Endothelial cell of umbilical vein (primary cell): ENCODE measurements around the gene ALDH1L1. TPM values are rescaled to one million over a fixed set of nuclear protein-coding genes. Genes with fewer than 3 reads are reported as not detected.
A peak's percentile ranks its signal among the peaks of the same experiment; 100 is the strongest.

Experiments
- BruUV-seq: library from RNA; stranded (reverse); fragments of 400-500 nt; replicated peaks from 2 replicates; lab custom pipeline; 2021; lab: Mats Ljungman, UMichigan
- CTCF ChIA-PET: fragments of 300-600, 350-600 bp; sonication (Branson Sonifier 250); formaldehyde crosslinking; loops from one replicate; lab custom pipeline; 2021; ENCODE audit warnings: antibody characterized with exemption, inconsistent platforms; lab: Charles Lee
- POLR2A ChIA-PET: fragments of 300-600, 350-600 bp; sonication (Branson Sonifier 250); formaldehyde crosslinking; loops from one replicate; lab custom pipeline; 2021; ENCODE audit warnings: antibody characterized with exemption, inconsistent platforms; lab: Charles Lee
- DNase-seq: peaks from one replicate; pipeline ENCODE4 v3.0.0-alpha.2; 2011; ENCODE audit warnings: low read depth, low spot score
- FAIRE-seq: peaks from 2 replicates; lab custom pipeline; 2011; peaks lifted over from hg19 to GRCh38; lab: Jason Lieb, UNC
- H2AFZ ChIP-seq: 2 replicates; pipeline ENCODE4 v1.6.0; 2012; ENCODE audit warnings: low read depth, low read length, control low read depth, inconsistent platforms
- H3K27ac ChIP-seq: 2 replicates; pipeline ENCODE4 v1.5.1; 2011; ENCODE audit warnings: low read depth, mild to moderate bottlenecking, control low read depth, low read length, moderate library complexity; ENCODE audit not compliant: insufficient read depth
- H3K27me3 ChIP-seq, 2 experiments: 2 replicates each; pipeline versions ENCODE4 v1.6.0 to v1.6.1; 2011; ENCODE audit warnings: low read length in 2 of 2, mixed read lengths in 1 of 2; ENCODE audit not compliant: control insufficient read depth in 2 of 2, insufficient read depth in 2 of 2
- H3K36me3 ChIP-seq, 2 experiments: 2 replicates in 1 of 2; 3 replicates in 1 of 2; pipeline ENCODE4 v1.5.1; 2011; ENCODE audit warnings: low read length in 2 of 2, mild to moderate bottlenecking in 1 of 2, moderate library complexity in 1 of 2; ENCODE audit not compliant: control insufficient read depth in 2 of 2, insufficient read depth in 2 of 2; ENCODE audit errors: extremely low read depth in 1 of 2
- H3K4me1 ChIP-seq: 3 replicates; pipeline ENCODE4 v1.5.1; 2011; ENCODE audit warnings: mild to moderate bottlenecking, low read length; ENCODE audit not compliant: control insufficient read depth, insufficient read depth; ENCODE audit errors: extremely low read depth
- H3K4me2 ChIP-seq: 2 replicates; pipeline ENCODE4 v1.6.1; 2011; ENCODE audit warnings: low read length, control low read depth, mixed read lengths; ENCODE audit not compliant: insufficient read depth
- H3K4me3 ChIP-seq, 3 experiments: fragments of 200-600 bp in 1 of 3; sonication (generic), shearing (Covaris generic) in 1 of 3; replicated peaks in 1 of 3; 2 replicates each; pipeline ENCODE4 v1.5.1; 2011 to 2016; ENCODE audit warnings: control low read depth in 3 of 3, low read length in 3 of 3, mild to moderate bottlenecking in 2 of 3, inconsistent platforms in 1 of 3, low read depth in 1 of 3, moderate library complexity in 1 of 3; ENCODE audit not compliant: insufficient read depth in 1 of 3
- H3K79me2 ChIP-seq: 2 replicates; pipeline ENCODE4 v1.6.0; 2012; ENCODE audit warnings: low read length, inconsistent platforms; ENCODE audit not compliant: control insufficient read depth, insufficient read depth
- H3K9ac ChIP-seq: replicated peaks from 2 replicates; pipeline ENCODE3; 2011; ENCODE audit warnings: low read length, control low read depth; ENCODE audit not compliant: insufficient read depth; ENCODE audit errors: extremely low read depth
- H3K9me1 ChIP-seq: replicated peaks from 3 replicates; pipeline ENCODE4 v1.6.0; 2011; ENCODE audit warnings: mild to moderate bottlenecking, low read length; ENCODE audit not compliant: control insufficient read depth, insufficient read depth; ENCODE audit errors: extremely low read depth
- H3K9me3 ChIP-seq: replicated peaks from 2 replicates; pipeline ENCODE4 v1.5.1; 2012; ENCODE audit warnings: low read length, inconsistent platforms; ENCODE audit not compliant: control insufficient read depth, insufficient read depth
- H4K20me1 ChIP-seq: replicated peaks from 2 replicates; pipeline ENCODE3; 2011; ENCODE audit warnings: mild to moderate bottlenecking, low read length; ENCODE audit not compliant: control insufficient read depth, insufficient read depth; ENCODE audit errors: extremely low read depth
- EZH2 ChIP-seq: IDR thresholded peaks from 2 replicates; pipeline ENCODE4 v1.6.1; 2012; ENCODE audit warnings: borderline replicate concordance, low read depth, mild to moderate bottlenecking, moderate library complexity, low read length, inconsistent platforms; ENCODE audit not compliant: severe bottlenecking
- FOS ChIP-seq: IDR thresholded peaks from 2 replicates; pipeline ENCODE4 v1.6.1; 2011; ENCODE audit warnings: mild to moderate bottlenecking, low read length, moderate library complexity, borderline replicate concordance; ENCODE audit not compliant: insufficient read depth
- GATA2 ChIP-seq: IDR thresholded peaks from 2 replicates; pipeline ENCODE4 v1.7.0; 2011; ENCODE audit warnings: low read depth, mild to moderate bottlenecking, moderate library complexity, mixed read lengths, low read length; ENCODE audit not compliant: insufficient read length, insufficient read depth
- JUN ChIP-seq: IDR thresholded peaks from 2 replicates; pipeline ENCODE4 v1.6.1; 2011; ENCODE audit warnings: borderline replicate concordance, low read depth; ENCODE audit not compliant: insufficient read length, insufficient read depth
- MAX ChIP-seq: IDR thresholded peaks from 2 replicates; pipeline ENCODE4 v1.6.1; 2011; ENCODE audit not compliant: insufficient read depth, insufficient read length
- MYC ChIP-seq: IDR thresholded peaks from one replicate; pipeline ENCODE4 v1.6.1; 2011; ENCODE audit warnings: mild to moderate bottlenecking, low read depth, low read length
- POLR2A ChIP-seq: IDR thresholded peaks from 2 replicates; pipeline ENCODE4 v1.6.1; 2012; ENCODE audit warnings: low read depth, mild to moderate bottlenecking, control low read depth, low read length
- POLR2AphosphoS5 ChIP-seq: IDR thresholded peaks from 2 replicates; pipeline ENCODE4 v1.6.1; 2012; ENCODE audit warnings: low read depth, mild to moderate bottlenecking, control low read depth, low read length, moderate library complexity; ENCODE audit not compliant: insufficient read depth
- dilution Hi-C: fragments of 300-500 bp; cut with MboI; formaldehyde crosslinking; loops from one replicate; pipeline ENCODE4 v1.15.0; 2019; ENCODE audit warnings: low sequenced_read_pairs; ENCODE audit not compliant: extremely low pct_ligation_motif_present
- intact Hi-C: fragments of 100-400 bp; cut with micrococcal nuclease; formaldehyde crosslinking; loops from one replicate; pipeline ENCODE4 v1.10.0; 2022
- polyA plus RNA-seq, 4 experiments: library from polyadenylated mRNA; depleted of rRNA in 3 of 4; stranded (reverse) in 3 of 4; unstranded in 1 of 4; fragments of >200 nt; gene quantifications; 2 replicates each; pipeline versions ENCODE4 v1.2.1 to v1.2.3, GENCODE V29; 2011 to 2012; ENCODE audit warnings: missing spikeins in 1 of 4
- total RNA-seq: library from RNA; stranded (reverse); gene quantifications from 2 replicates; pipeline ENCODE4 v1.2.3, GENCODE V29; 2021
- TF ChIP-seq, protein P1 (sequence below), 2 donors: IDR thresholded peaks; 1 replicate in 1 of 2; 2 replicates in 1 of 2; pipeline ENCODE4 v1.5.1; 2011; ENCODE audit warnings: low read length in 2 of 2, mild to moderate bottlenecking in 2 of 2, moderate library complexity in 2 of 2, control low read depth in 1 of 2, inconsistent platforms in 1 of 2, low read depth in 1 of 2; ENCODE audit not compliant: insufficient read depth in 1 of 2; ENCODE audit errors: extremely low read depth in 1 of 2

The ALDH1L1 gene
- total and polyA plus RNA-seq, 2 donors (not counting 3 experiments of a cell fraction or from before 2014, with no cell fraction given) = not detected

DNA sequence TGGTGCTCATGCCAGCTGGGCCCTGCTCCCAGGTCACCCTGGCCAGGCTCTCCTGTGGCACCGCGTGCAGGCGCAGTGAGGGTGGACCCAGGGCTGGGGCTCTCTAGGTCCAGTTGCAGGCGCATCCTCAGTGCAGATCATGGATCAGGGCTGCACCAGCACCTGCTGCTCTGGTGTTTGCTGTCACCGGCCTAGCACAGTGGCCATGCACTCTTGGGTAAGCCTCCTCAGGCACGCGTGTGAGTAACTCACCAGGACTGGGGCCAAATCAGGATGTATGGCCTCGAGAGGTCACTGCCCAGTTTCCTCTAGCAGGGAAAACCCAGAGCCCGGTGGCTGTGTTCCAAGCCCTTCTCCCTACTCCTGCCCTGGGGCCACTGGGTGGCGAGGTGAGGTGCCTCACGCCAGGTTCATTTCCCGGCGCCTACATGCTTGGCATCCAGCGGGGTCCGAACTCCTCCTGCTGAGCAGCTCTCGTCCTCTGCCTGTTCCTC is 50.9 kb downstream of the ALDH1L1 start:
- no peak for TF ChIP-seq MYC
- peak; percentile 24 for TF ChIP-seq POLR2A
- peak; percentile 87 for TF ChIP-seq POLR2AphosphoS5
- TF ChIP-seq MAX = peak; percentile 9
- TF ChIP-seq FOS = peak; percentile 61
- no peak for TF ChIP-seq JUN
- TF ChIP-seq EZH2 = no peak
- TF ChIP-seq, protein P1, sequence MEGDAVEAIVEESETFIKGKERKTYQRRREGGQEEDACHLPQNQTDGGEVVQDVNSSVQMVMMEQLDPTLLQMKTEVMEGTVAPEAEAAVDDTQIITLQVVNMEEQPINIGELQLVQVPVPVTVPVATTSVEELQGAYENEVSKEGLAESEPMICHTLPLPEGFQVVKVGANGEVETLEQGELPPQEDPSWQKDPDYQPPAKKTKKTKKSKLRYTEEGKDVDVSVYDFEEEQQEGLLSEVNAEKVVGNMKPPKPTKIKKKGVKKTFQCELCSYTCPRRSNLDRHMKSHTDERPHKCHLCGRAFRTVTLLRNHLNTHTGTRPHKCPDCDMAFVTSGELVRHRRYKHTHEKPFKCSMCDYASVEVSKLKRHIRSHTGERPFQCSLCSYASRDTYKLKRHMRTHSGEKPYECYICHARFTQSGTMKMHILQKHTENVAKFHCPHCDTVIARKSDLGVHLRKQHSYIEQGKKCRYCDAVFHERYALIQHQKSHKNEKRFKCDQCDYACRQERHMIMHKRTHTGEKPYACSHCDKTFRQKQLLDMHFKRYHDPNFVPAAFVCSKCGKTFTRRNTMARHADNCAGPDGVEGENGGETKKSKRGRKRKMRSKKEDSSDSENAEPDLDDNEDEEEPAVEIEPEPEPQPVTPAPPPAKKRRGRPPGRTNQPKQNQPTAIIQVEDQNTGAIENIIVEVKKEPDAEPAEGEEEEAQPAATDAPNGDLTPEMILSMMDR (IDR thresholded peaks at IDR 0.05; ENCODE audit: extremely low read depth in 1 of 2, insufficient read depth in 1 of 2, low read depth in 1 of 2, low read length in 2 of 2) = peak in 1 of 2 donors; percentile 31
- no peak for TF ChIP-seq GATA2
- ChIA-PET POLR2A (no interaction called here), CTCF (interaction anchor here (0.8 to 2.5 kb wide), 4 partner anchors 27 to 84 kb away, joined by 3 to 9 read pairs (median 3); no protein-coding TSS in a partner anchor)
- dilution Hi-C loops = no loop called here
- peaks cover 11% of the 10 kb centered on the region for H3K4me1 ChIP-seq
- no peaks in the 10 kb centered on the region for H3K79me2 ChIP-seq
- H3K4me3 ChIP-seq = no peak overlapping the region
- H3K9me3 ChIP-seq = no peaks in the 10 kb centered on the region
- no peak overlapping the region for H3K27ac ChIP-seq
- H3K9me1 ChIP-seq = no peaks in the 10 kb centered on the region
- peak; percentile 90 for DNase-seq
- H3K36me3 ChIP-seq = no peaks in the 10 kb centered on the region
- H3K4me2 ChIP-seq = peak overlapping the region; percentile 24
- no peaks in the 10 kb centered on the region for H3K27me3 ChIP-seq
- peak; percentile 96 for FAIRE-seq
- no peak overlapping the region for H3K9ac ChIP-seq
- no peak overlapping the region for H2AFZ ChIP-seq
- H4K20me1 ChIP-seq = no peaks in the 10 kb centered on the region
- intact Hi-C loops = no loop called here
- no TSS peak for BruUV-seq
